Lung (tissue), 12 donors: Measurements from ENCODE around the gene CDC42. TPM values are rescaled to one million over a fixed set of nuclear protein-coding genes. Genes with fewer than 3 reads are reported as not detected.

ENCODE experiments used
- ATAC-seq: fragments of 200-7000 bp; cut with Tn5 transposase; one replicate; pipeline ENCODE4 v1.9.1; 2020; ENCODE audit warnings: moderate number of reproducible peaks; ENCODE audit not compliant: insufficient read depth, low FRiP score
- DNase-seq, 3 donors: peaks; one replicate each; pipeline ENCODE4 v3.0.0-alpha.2; 2013 to 2017
- H3K27ac ChIP-seq, 2 donors: one replicate each; pipeline ENCODE4 v1.5.1; 2013; ENCODE audit warnings: mild to moderate bottlenecking in 2 of 2, moderate library complexity in 2 of 2, control low read depth in 1 of 2, inconsistent platforms in 1 of 2, low read depth in 1 of 2, low read length in 1 of 2
- H3K27me3 ChIP-seq, 3 donors: one replicate each; pipeline ENCODE4 v1.5.1; 2013; ENCODE audit warnings: low read length in 2 of 3; ENCODE audit not compliant: control insufficient read depth in 3 of 3, insufficient read depth in 3 of 3
- H3K36me3 ChIP-seq, 4 donors: one replicate each; pipeline ENCODE4 v1.5.1; 2013; ENCODE audit warnings: low read length in 4 of 4, mild to moderate bottlenecking in 1 of 4, moderate library complexity in 1 of 4; ENCODE audit not compliant: control insufficient read depth in 4 of 4, insufficient read depth in 4 of 4
- H3K4me1 ChIP-seq, 5 donors: one replicate each; pipeline ENCODE4 v1.5.1; 2013; ENCODE audit warnings: low read length in 5 of 5, mild to moderate bottlenecking in 2 of 5, moderate library complexity in 1 of 5; ENCODE audit not compliant: control insufficient read depth in 5 of 5, insufficient read depth in 5 of 5
- H3K4me3 ChIP-seq: one replicate; pipeline ENCODE4 v1.5.1; 2013; ENCODE audit warnings: mild to moderate bottlenecking, control low read depth, moderate library complexity
- H3K9ac ChIP-seq, 2 donors: one replicate each; pipeline ENCODE4 v1.5.1; 2013; ENCODE audit warnings: low read length in 2 of 2, control low read depth in 1 of 2; ENCODE audit not compliant: insufficient read depth in 1 of 2
- H3K9me3 ChIP-seq, 4 donors: one replicate each; pipeline ENCODE4 v1.5.1; 2013; ENCODE audit warnings: low read length in 3 of 4, mild to moderate bottlenecking in 1 of 4, moderate library complexity in 1 of 4; ENCODE audit not compliant: control insufficient read depth in 4 of 4, insufficient read depth in 3 of 4
- WGBS, 2 donors: extraction: QIAGEN DNeasy Blood & Tissue Kit; methylation state at CpG; one replicate each; pipeline ENCODE4 v1.1.7; 2013; 5-methylcytosine and 5-hydroxymethylcytosine counted together
- polyA plus RNA-seq, 2 donors: library from polyadenylated mRNA; stranded (reverse); fragments of 200-250 nt; gene quantifications; one replicate each; pipeline ENCODE4 v1.2.1, GENCODE V29; 2013
- total RNA-seq, 2 donors: library from RNA; depleted of rRNA in 1 of 2; stranded (reverse); fragments of >200 nt in 1 of 2; gene quantifications; one replicate each; pipeline ENCODE4 v1.2.1, GENCODE V29; 2014 to 2021
- TF ChIP-seq, protein P1 (sequence below): IDR thresholded peaks from 2 replicates; pipeline ENCODE4 v1.5.1; 2012; ENCODE audit warnings: mild to moderate bottlenecking; ENCODE audit errors: control extremely low read depth, extremely low read depth
- donor health status: control.
- donor health status: control.
- donor health status: Bipolar disorder and iron deficiency.
- donor health status: healthy.
- donor health status: DM: yes; HTN: yes; CAD: no.

Gene CDC42
- total and polyA plus RNA-seq, 4 donors = 137 to 231 (median 219) TPM

GRCh38 chr1:22127248-22127647 is 74.7 kb downstream of the CDC42 start:
- ATAC-seq (no peak), DNase-seq (no peak)
- peaks cover 0 to 2% (median 0%) of the 10 kb centered on the region in 4 donors for H3K36me3 ChIP-seq
- no peaks in the 10 kb centered on the region for H3K27me3 ChIP-seq
- TF ChIP-seq, protein P1, sequence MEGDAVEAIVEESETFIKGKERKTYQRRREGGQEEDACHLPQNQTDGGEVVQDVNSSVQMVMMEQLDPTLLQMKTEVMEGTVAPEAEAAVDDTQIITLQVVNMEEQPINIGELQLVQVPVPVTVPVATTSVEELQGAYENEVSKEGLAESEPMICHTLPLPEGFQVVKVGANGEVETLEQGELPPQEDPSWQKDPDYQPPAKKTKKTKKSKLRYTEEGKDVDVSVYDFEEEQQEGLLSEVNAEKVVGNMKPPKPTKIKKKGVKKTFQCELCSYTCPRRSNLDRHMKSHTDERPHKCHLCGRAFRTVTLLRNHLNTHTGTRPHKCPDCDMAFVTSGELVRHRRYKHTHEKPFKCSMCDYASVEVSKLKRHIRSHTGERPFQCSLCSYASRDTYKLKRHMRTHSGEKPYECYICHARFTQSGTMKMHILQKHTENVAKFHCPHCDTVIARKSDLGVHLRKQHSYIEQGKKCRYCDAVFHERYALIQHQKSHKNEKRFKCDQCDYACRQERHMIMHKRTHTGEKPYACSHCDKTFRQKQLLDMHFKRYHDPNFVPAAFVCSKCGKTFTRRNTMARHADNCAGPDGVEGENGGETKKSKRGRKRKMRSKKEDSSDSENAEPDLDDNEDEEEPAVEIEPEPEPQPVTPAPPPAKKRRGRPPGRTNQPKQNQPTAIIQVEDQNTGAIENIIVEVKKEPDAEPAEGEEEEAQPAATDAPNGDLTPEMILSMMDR = no peak
- no peaks in the 10 kb centered on the region for H3K9me3 ChIP-seq
- H3K4me1 ChIP-seq = peaks cover 0 to 4% (median 0%) of the 10 kb centered on the region in 5 donors
- H3K9ac ChIP-seq = no peak overlapping the region
- H3K27ac ChIP-seq = no peak overlapping the region
- 91 to 94% methylated on average over 6 of the region's 6 CpGs for WGBS, 2 donors
- H3K4me3 ChIP-seq = no peak overlapping the region

DNA sequence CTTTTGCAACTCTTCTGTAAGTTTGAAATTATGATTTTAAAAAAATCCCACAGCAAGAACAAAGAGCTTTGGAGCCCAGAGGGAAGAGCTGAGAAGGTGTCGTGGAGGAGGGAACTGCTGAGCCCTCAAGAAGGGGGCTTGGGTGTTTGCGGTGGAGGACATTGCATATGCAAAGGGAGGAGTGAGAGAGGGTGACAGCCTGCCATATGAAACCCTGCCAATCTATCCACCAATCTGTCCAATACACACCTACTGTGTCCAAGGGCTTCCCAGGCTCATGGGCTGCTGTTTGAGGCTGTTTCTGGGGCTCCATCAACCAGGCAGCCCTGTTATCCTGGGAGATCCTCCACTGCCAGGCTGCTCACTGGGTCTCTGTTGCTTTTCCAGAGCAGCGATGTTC is 75.2 kb downstream of the CDC42 start:
- Histone ChIP-seq H3K4me3 (no peak overlapping the region), H3K36me3 (peaks cover 0 to 2% (median 0%) of the 10 kb centered on the region in 4 donors), H3K9me3 (no peaks in the 10 kb centered on the region), H3K27me3 (no peaks in the 10 kb centered on the region), H3K27ac (no peak overlapping the region), H3K9ac (no peak overlapping the region), H3K4me1 (peaks cover 0 to 6% (median 0%) of the 10 kb centered on the region in 5 donors)
- 91 to 94% methylated on average over 3 of the region's 3 CpGs for WGBS, 2 donors
- no peak for ATAC-seq
- DNase-seq = no peak
- TF ChIP-seq, protein P1 = no peak

GRCh38 chr1:22128392-22128791 is 75.9 kb downstream of the CDC42 start:
- 50 to 64% methylated on average over 11 to 12 of the region's 12 CpGs for WGBS, 2 donors
- Histone ChIP-seq H3K9ac (no peak overlapping the region), H3K27me3 (no peaks in the 10 kb centered on the region), H3K4me3 (no peak overlapping the region), H3K27ac (no peak overlapping the region), H3K36me3 (peaks cover 0 to 2% (median 0%) of the 10 kb centered on the region in 4 donors), H3K4me1 (peaks cover 0 to 8% (median 0%) of the 10 kb centered on the region in 5 donors), H3K9me3 (no peaks in the 10 kb centered on the region)
- DNase-seq = no peak
- TF ChIP-seq, protein P1 = no peak
- ATAC-seq = no peak
